Erythroblast (primary cell): ENCODE data around the gene CCDC59.
A peak's percentile ranks its signal among the peaks of the same experiment; 100 is the strongest.

Source experiments
- DNase-seq, 2 experiments: peaks; one replicate each; lab custom pipeline; 2025; lab: John Stamatoyannopoulos, UW
- GATA1 ChIP-seq: IDR thresholded peaks from 2 replicates; pipeline ENCODE4 v1.6.1; 2011; ENCODE audit warnings: low read depth, mild to moderate bottlenecking, control low read depth, low read length, moderate library complexity
- POLR2A ChIP-seq: IDR thresholded peaks from 2 replicates; pipeline ENCODE4 v1.6.1; 2011; ENCODE audit warnings: mild to moderate bottlenecking, low read length

The CCDC59 gene

GRCh38 chr12:82351390-82351789 lies 6.8 kb downstream of the CCDC59 start:
- TF ChIP-seq GATA1 (no peak), POLR2A (no peak)
- peak in 1 of 2 experiments; percentile 2 for DNase-seq

- no peak for DNase-seq
- TF ChIP-seq GATA1 (no peak), POLR2A (no peak)
Measured at GRCh38 chr12:82350161-82350560, 8.0 kb downstream of the CCDC59 start.

GRCh38 chr12:82329508-82329907 lies 28.7 kb downstream of the CCDC59 start:
- DNase-seq: no peak
- TF ChIP-seq GATA1 (no peak), POLR2A (no peak)

GRCh38 chr12:82327861-82328260 lies 30.3 kb downstream of the CCDC59 start:
- DNase-seq: no peak
- TF ChIP-seq GATA1 (no peak), POLR2A (no peak)

GRCh38 chr12:82326905-82327503 lies 31.2 kb downstream of the CCDC59 start:
- TF ChIP-seq GATA1 (no peak), POLR2A (no peak)
- peak; percentile 1 to 29 for DNase-seq

- TF ChIP-seq GATA1 (no peak), POLR2A (no peak)
- DNase-seq: no peak
Measured at GRCh38 chr12:82325540-82326336, 32.4 kb downstream of the CCDC59 start.

GRCh38 chr12:82319276-82319675 lies 38.9 kb downstream of the CCDC59 start:
- no peak for DNase-seq

GRCh38 chr12:82314406-82314892 lies 43.7 kb downstream of the CCDC59 start:
- no peak for DNase-seq
- TF ChIP-seq GATA1 (no peak), POLR2A (no peak)

More at GRCh38 chr12:82319276-82319675, 38.9 kb downstream of the CCDC59 start:
- TF ChIP-seq POLR2A: no peak
- no peak for TF ChIP-seq GATA1
